AG04449 (cell line): ENCODE data around the gene TNIP3.

Experiments used
- CTCF ChIA-PET: fragments of 350-600 bp; formaldehyde crosslinking; extraction: SDS; loops from one replicate; lab custom pipeline; 2021; ENCODE audit warnings: antibody characterized with exemption; lab: Yijun Ruan, JAX
- POLR2A ChIA-PET: fragments of 400-600, 350-600 bp; formaldehyde crosslinking; extraction: SDS; loops from one replicate; lab custom pipeline; 2020; ENCODE audit warnings: antibody characterized with exemption, inconsistent platforms; lab: Yijun Ruan, JAX
- DNase-seq: peaks from one replicate; pipeline ENCODE4 v3.0.0-alpha.2; 2010; ENCODE audit warnings: low read depth, low spot score
- H3K4me3 ChIP-seq: 2 replicates; pipeline ENCODE4 v1.5.1; 2011; ENCODE audit warnings: low read depth, mild to moderate bottlenecking, control low read depth, low read length
- CTCF ChIP-seq: IDR thresholded peaks from one replicate; pipeline ENCODE4 v1.5.1; 2011; ENCODE audit warnings: mild to moderate bottlenecking, moderate library complexity, low read length, control low read depth, inconsistent platforms; ENCODE audit not compliant: insufficient read depth; ENCODE audit errors: missing control alignments

TNIP3 gene

GRCh38 chr4:121107507-121107906, 56.6 kb downstream of the TNIP3 start:
- DNase-seq: no peak
- no peak for TF ChIP-seq CTCF
- ChIA-PET CTCF (interaction anchor here (0.6 kb wide), 1 partner anchor 43 kb away, joined by 3 read pairs; no protein-coding TSS in a partner anchor), POLR2A (no interaction called here)
- no peak overlapping the region for H3K4me3 ChIP-seq

- DNase-seq: no peak
- H3K4me3 ChIP-seq: no peak overlapping the region
- ChIA-PET POLR2A (no interaction called here), CTCF (interaction anchor here (0.9 to 1.3 kb wide), 5 partner anchors 9 to 942 kb away, joined by 3 to 4 read pairs (median 3); no protein-coding TSS in a partner anchor)
- no peak for TF ChIP-seq CTCF
These were observed 63.9 kb downstream of the TNIP3 start for GRCh38 chr4:121100093-121100775.

GRCh38 chr4:121098266-121098665, 65.9 kb downstream of the TNIP3 start:
- ChIA-PET POLR2A (no interaction called here), CTCF (interaction anchor here (0.8 kb wide), 1 partner anchor 941 kb away, joined by 3 read pairs; no protein-coding TSS in a partner anchor)
- no peak for DNase-seq
- no peak for TF ChIP-seq CTCF
- H3K4me3 ChIP-seq: no peak overlapping the region

DNA sequence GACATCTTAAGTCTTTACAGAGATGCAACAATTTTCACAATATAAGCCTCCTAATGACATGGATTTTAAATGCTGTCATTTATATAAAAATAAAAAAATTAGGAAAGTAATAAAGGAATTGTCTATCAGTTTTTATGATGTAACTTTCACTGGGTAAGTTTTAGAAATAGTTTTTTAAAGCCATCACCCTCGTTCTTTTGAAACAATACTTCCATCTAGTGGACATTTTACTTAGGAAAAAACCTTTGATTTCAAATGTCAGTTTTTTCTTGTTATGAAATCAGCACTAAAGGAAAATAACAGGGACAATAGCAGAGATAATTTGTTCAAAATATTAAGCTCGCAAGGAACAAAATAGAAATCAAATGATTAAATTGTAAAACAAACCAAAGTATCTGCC, 67.5 kb downstream of the TNIP3 start:
- ChIA-PET CTCF (interaction anchor here (0.6 to 1.5 kb wide), 5 partner anchors 14 to 942 kb away, joined by 3 to 9 read pairs (median 4); no protein-coding TSS in a partner anchor), POLR2A (no interaction called here)
- DNase-seq: peak; percentile 7
- H3K4me3 ChIP-seq: no peak overlapping the region
- peak; percentile 12 for TF ChIP-seq CTCF

DNA sequence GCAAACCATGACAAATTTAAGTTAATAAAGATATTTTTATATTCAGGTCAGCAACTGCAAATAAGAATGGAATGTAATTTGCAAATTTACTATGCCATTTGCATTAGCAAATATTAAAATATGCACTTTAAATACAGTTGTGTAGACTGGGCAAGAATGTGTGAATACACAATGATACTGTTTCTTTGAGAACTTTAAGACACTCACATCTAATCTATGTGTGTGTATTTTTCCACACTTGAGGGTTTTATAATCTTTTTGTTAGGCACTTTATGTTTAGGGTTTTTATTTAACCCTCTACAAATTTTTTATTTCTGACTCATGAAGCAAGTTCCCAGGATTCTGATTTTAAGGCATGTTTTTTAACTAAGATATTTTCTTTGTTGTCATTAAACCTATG, 67.9 kb downstream of the TNIP3 start:
- POLR2A ChIA-PET: no interaction called here
- CTCF ChIA-PET: no interaction called here
- no peak for TF ChIP-seq CTCF

DNA sequence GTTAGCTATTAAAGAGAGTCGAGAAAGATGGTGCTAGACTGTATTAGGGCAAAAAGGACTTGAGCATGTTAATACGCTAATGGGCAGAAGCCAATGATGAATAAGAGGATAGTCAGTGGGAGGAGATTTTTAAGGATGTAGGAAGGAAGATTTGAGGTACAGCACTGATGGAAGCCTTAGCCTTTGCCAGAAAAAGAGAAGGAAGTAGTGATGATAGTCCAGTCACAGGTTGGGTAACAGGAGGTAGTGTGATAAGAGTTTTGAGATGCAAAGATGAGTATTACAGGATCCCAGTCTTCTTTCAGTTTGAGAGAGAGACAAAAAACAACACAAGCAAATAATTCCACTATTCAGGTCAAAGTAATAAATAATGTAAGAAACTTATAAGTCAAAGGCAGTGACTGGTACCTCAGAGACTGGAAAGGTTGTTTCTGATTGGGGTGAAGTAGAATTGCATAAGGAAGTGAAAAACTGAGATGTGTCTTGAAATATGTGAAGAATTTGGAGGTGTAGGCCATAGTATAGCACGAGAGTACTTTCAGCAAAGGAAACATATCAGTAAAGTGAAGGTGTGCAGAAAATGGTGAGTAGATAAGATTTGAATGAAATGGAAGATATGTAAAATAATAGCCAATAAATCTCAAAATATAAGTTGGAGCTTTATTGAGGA, 69.7 kb downstream of the TNIP3 start:
- CTCF ChIA-PET: interaction anchor here (1.0 to 1.5 kb wide), 3 partner anchors 14 to 377 kb away, joined by 3 read pairs; no protein-coding TSS in a partner anchor
- TF ChIP-seq CTCF: no peak
- POLR2A ChIA-PET: no interaction called here
- H3K4me3 ChIP-seq: no peak overlapping the region
- no peak for DNase-seq

More for the DNA sequence above, 67.9 kb downstream of the TNIP3 start:
- no peak overlapping the region for H3K4me3 ChIP-seq
- no peak for DNase-seq
